ENCODE results near the gene ADGRA1. TPM values are rescaled to one million over a fixed set of nuclear protein-coding genes. Genes with fewer than 3 reads are reported as not detected.
A peak's percentile ranks its signal among the peaks of the same experiment; 100 is the strongest.

ADGRA1 gene
- total and polyA plus RNA-seq, 7 donors, result 0.05 to 0.84 (median 0.08) TPM; not detected in 2

GRCh38 chr10:133159950-133160825 is 72.5 kb downstream of the ADGRA1 start, which contains the start of gene KNDC1:
KNDC1 (plus strand) TSS chr10:133160219; CDS start chr10:133160468, 249 bp downstream.
- DNase-seq (no peak), ATAC-seq (no peak)
- H3K27ac ChIP-seq, result no peak within 1 kb of the TSS
- H3K9me3 ChIP-seq, result no peaks in the 10 kb centered on the region
- intact Hi-C loops (cut with DNase I), result no loop called here
- peaks cover 0 to 64% (median 33%) of the 10 kb centered on the region in 3 donors for H3K27me3 ChIP-seq (ENCODE audit: insufficient read depth in 3 of 3, low read length in 2 of 3)
- peak within 1 kb of the TSS; percentile 50 for H3K4me3 ChIP-seq
- H3K36me3 ChIP-seq (ENCODE audit: insufficient read depth in 1 of 2, low read depth in 1 of 2), result no peaks in the 10 kb centered on the region
- WGBS, 3 donors, result 1% methylated on average over 44 to 108 of the region's 108 CpGs
- TF ChIP-seq CTCF (IDR thresholded peaks at IDR 0.05), result no peak
- H3K4me1 ChIP-seq, result peaks cover 9% of the 10 kb centered on the region

GRCh38 chr10:133160826-133161471 is 73.2 kb downstream of the ADGRA1 start:
- Histone ChIP-seq H3K4me1 (peaks cover 9% of the 10 kb centered on the region), H3K4me3 (peak overlapping the region; percentile 50), H3K27ac (no peak overlapping the region), H3K9me3 (no peaks in the 10 kb centered on the region), H3K36me3 (ENCODE audit: insufficient read depth in 1 of 2, low read depth in 1 of 2) (no peaks in the 10 kb centered on the region), H3K27me3 (ENCODE audit: insufficient read depth in 3 of 3, low read length in 2 of 3) (peaks cover 0 to 72% (median 36%) of the 10 kb centered on the region in 3 donors)
- DNase-seq, result no peak
- intact Hi-C loops (cut with DNase I), result no loop called here
- TF ChIP-seq CTCF (IDR thresholded peaks at IDR 0.05), result no peak
- ATAC-seq, result no peak
- 3 to 9% (median 3%) methylated on average over 13 to 29 of the region's 29 CpGs for WGBS, 3 donors

GRCh38 chr10:133161486-133162109 is 73.9 kb downstream of the ADGRA1 start:
- H3K27me3 ChIP-seq (ENCODE audit: insufficient read depth in 3 of 3, low read length in 2 of 3), result peaks cover 0 to 77% (median 37%) of the 10 kb centered on the region in 3 donors
- 35 to 56% (median 41%) methylated on average over 32 to 33 of the region's 33 CpGs for WGBS, 3 donors
- no peak overlapping the region for H3K27ac ChIP-seq
- TF ChIP-seq CTCF (IDR thresholded peaks at IDR 0.05), result no peak
- intact Hi-C loops (cut with DNase I), result no loop called here
- no peaks in the 10 kb centered on the region for H3K9me3 ChIP-seq
- no peaks in the 10 kb centered on the region for H3K36me3 ChIP-seq (ENCODE audit: insufficient read depth in 1 of 2, low read depth in 1 of 2)
- H3K4me3 ChIP-seq, result no peak overlapping the region
- peaks cover 9% of the 10 kb centered on the region for H3K4me1 ChIP-seq
- ATAC-seq (no peak), DNase-seq (no peak)

- H3K27me3 ChIP-seq (ENCODE audit: insufficient read depth in 3 of 3, low read length in 2 of 3), result peaks cover 0 to 84% (median 37%) of the 10 kb centered on the region in 3 donors
- no peak for DNase-seq
- intact Hi-C loops (cut with DNase I), result no loop called here
- no peak overlapping the region for H3K4me3 ChIP-seq
- 33 to 47% (median 34%) methylated on average over 22 of the region's 22 CpGs for WGBS, 3 donors
- peaks cover 9% of the 10 kb centered on the region for H3K4me1 ChIP-seq
- no peaks in the 10 kb centered on the region for H3K9me3 ChIP-seq
- no peaks in the 10 kb centered on the region for H3K36me3 ChIP-seq (ENCODE audit: insufficient read depth in 1 of 2, low read depth in 1 of 2)
- H3K27ac ChIP-seq, result no peak overlapping the region
- no peak for TF ChIP-seq CTCF (IDR thresholded peaks at IDR 0.05)
- no peak for ATAC-seq
These were observed 74.6 kb downstream of the ADGRA1 start for GRCh38 chr10:133162178-133162909.

Data from psoas muscle (tissue), 8 donors.